HG02885 (cell line): ENCODE results near the gene NDUFB10.
"Not testable (repeated sequence)": the region's sequence is repeated elsewhere in the genome, so short reads cannot be mapped to it uniquely, and the experiment has no call there.

ENCODE experiments used
- ATAC-seq: cut with Tn5 transposase; IDR thresholded peaks from one replicate; pipeline ENCODE4 v1.9.1; 2021; ENCODE audit warnings: mild to moderate bottlenecking; ENCODE audit not compliant: unreplicated experiment, poor library complexity

NDUFB10 gene

GRCh38 chr16:1944612-1945199 is 14.6 kb upstream of the NDUFB10 start:
- no peak for ATAC-seq

GRCh38 chr16:1945559-1946391 is 13.6 kb upstream of the NDUFB10 start:
- ATAC-seq, result no peak

- ATAC-seq, result no peak
These were observed 12.6 kb upstream of the NDUFB10 start for GRCh38 chr16:1946495-1947368.

- no peak for ATAC-seq
These were observed 12.0 kb upstream of the NDUFB10 start for GRCh38 chr16:1947369-1947670.

GRCh38 chr16:1949507-1949906 is 9.8 kb upstream of the NDUFB10 start:
- no peak for ATAC-seq

GRCh38 chr16:1950047-1950446 is 9.3 kb upstream of the NDUFB10 start:
- no peak for ATAC-seq

GRCh38 chr16:1950559-1950958 is 8.8 kb upstream of the NDUFB10 start:
- no peak for ATAC-seq

- no peak for ATAC-seq
These were observed 5.6 kb upstream of the NDUFB10 start for GRCh38 chr16:1953734-1954133.

GRCh38 chr16:1957434-1958142 is 1.8 kb upstream of the NDUFB10 start:
- ATAC-seq, result not testable (repeated sequence)

GRCh38 chr16:1958143-1958491 is 1.2 kb upstream of the NDUFB10 start:
- ATAC-seq, result not testable (repeated sequence)

GRCh38 chr16:1958715-1959268 is 546 bp upstream of the NDUFB10 start:
- ATAC-seq, result no peak

GRCh38 chr16:1960665-1961630 is 1.6 kb downstream of the NDUFB10 start:
- ATAC-seq, result no peak

GRCh38 chr16:1961651-1962067 is 2.3 kb downstream of the NDUFB10 start:
- ATAC-seq, result no peak

- not testable (repeated sequence) for ATAC-seq
These were observed 3.1 kb downstream of the NDUFB10 start for GRCh38 chr16:1962161-1963153.

- ATAC-seq, result peak; percentile 3
These were observed 4.6 kb downstream of the NDUFB10 start for GRCh38 chr16:1963806-1964505.

GRCh38 chr16:1964506-1965395 is 5.4 kb downstream of the NDUFB10 start, which contains the start of gene RPS2:
Gene RPS2 (minus strand): TSS chr16:1964826. CDS start chr16:1964625, 201 bp downstream.
- peak; percentile 82 for ATAC-seq
